Heart left ventricle (tissue), 13 donors: ENCODE results near the gene SIX1.

ENCODE experiments used
- CTCF ChIP-seq, 12 donors: fragments of 200-600 bp; sonication (generic) in 4 of 12; IDR thresholded peaks; one replicate each; pipeline versions ENCODE4 v1.5.0 to v1.8.0; 2018 to 2022; ENCODE audit warnings: antibody characterized with exemption in 12 of 12, mild to moderate bottlenecking in 5 of 12
- POLR2A ChIP-seq, 2 donors: fragments of 450-650 bp; IDR thresholded peaks; one replicate each; pipeline ENCODE4 v1.6.1; 2017; ENCODE audit warnings: antibody characterized with exemption in 2 of 2, mild to moderate bottlenecking in 2 of 2, moderate library complexity in 2 of 2
- donor health status: ischemic (EF 13 %, LVEDD 7.1; RV severe dilation, severe dysfunction).
- donor health status: DM: no; HTN: yes; CAD: no.
- donor health status: DM: no; HTN: no; CAD: no.
- donor health status: ischemic (EF 25% LVEDD 6.9; RV normal size, moderate dysfunction).
- donor health status: ischemic (EF 25% LVEDD 5.7; RV mildly dilated, moderate dysfunction).
- donor health status: ischemic (EF 35%, LVEDD 5.7; RV mildly dilated, moderate dysfunction).
- donor health status: nonischemic (EF 11% LVEDD 7.7; RV severe dilation, severe dysfunction).
- donor health status: DM: yes; HTN: yes; CAD: no.
- donor health status: PGD.
- donor health status: ischemic (EF 29% LVEDD 5.4; RV normal size, mild dysfunction).
- donor health status: nonischemic (EF 23%, LVEDD 6.1; RV moderate dilation, normal function).

GRCh38 chr14:60661721-60662120 is 12.4 kb upstream of the SIX1 start:
- TF ChIP-seq CTCF (IDR thresholded peaks at IDR 0.05) (no peak), POLR2A (IDR thresholded peaks at IDR 0.05) (no peak)
